IMR-90 (cell line): ENCODE measurements around the gene SOCS3. TPM values are rescaled to one million over a fixed set of nuclear protein-coding genes. Genes with fewer than 3 reads are reported as not detected.

Experiments used
- ATAC-seq: fragments of 200-7000 bp; cut with Tn5 transposase; 2 replicates; pipeline ENCODE4 v1.9.1; 2020; ENCODE audit warnings: low read depth, mild to moderate bottlenecking, moderate library complexity
- BruUV-seq: library from RNA; stranded (reverse); fragments of 400-500 nt; replicated peaks from 2 replicates; lab custom pipeline; 2021; lab: Mats Ljungman, UMichigan
- CTCF ChIA-PET: fragments of 300-600 bp; formaldehyde crosslinking; extraction: SDS; loops from one replicate; lab custom pipeline; 2021; ENCODE audit warnings: antibody characterized with exemption; lab: Yijun Ruan, JAX
- POLR2A ChIA-PET: fragments of 300-600 bp; sonication (Branson Sonifier 250); formaldehyde crosslinking; loops from one replicate; lab custom pipeline; 2022; ENCODE audit warnings: antibody characterized with exemption; ENCODE audit not compliant: unreplicated experiment; lab: Charles Lee
- DNase-seq: peaks from one replicate; pipeline ENCODE4 v3.0.0; 2013
- H2AFZ ChIP-seq: replicated peaks from 2 replicates; pipeline ENCODE3; 2013; ENCODE audit warnings: low read length, mild to moderate bottlenecking; ENCODE audit not compliant: poor library complexity
- H2AK5ac ChIP-seq: 2 replicates; pipeline ENCODE4 v1.6.1; 2013; ENCODE audit warnings: low read depth, low read length, inconsistent platforms
- H2AK9ac ChIP-seq: replicated peaks from 2 replicates; pipeline ENCODE3; 2013; ENCODE audit warnings: mild to moderate bottlenecking, low read depth, low read length, moderate library complexity; ENCODE audit not compliant: poor library complexity
- H2BK120ac ChIP-seq: 2 replicates; pipeline ENCODE4 v1.6.1; 2013; ENCODE audit warnings: low read depth, low read length, inconsistent platforms
- H2BK15ac ChIP-seq: 3 replicates; pipeline ENCODE4 v1.6.1; 2013; ENCODE audit warnings: low read depth, low read length, inconsistent platforms
- H2BK20ac ChIP-seq: 2 replicates; pipeline ENCODE4 v1.6.1; 2013; ENCODE audit warnings: low read depth, mild to moderate bottlenecking, inconsistent platforms, low read length, moderate library complexity
- H2BK5ac ChIP-seq: 2 replicates; pipeline ENCODE4 v1.6.1; 2013; ENCODE audit warnings: mild to moderate bottlenecking, low read depth, low read length, inconsistent platforms; ENCODE audit not compliant: poor library complexity, severe bottlenecking
- H3K14ac ChIP-seq: replicated peaks from 2 replicates; pipeline ENCODE4 v1.6.1; 2013; ENCODE audit warnings: low read depth, low read length, inconsistent platforms
- H3K18ac ChIP-seq: 2 replicates; pipeline ENCODE4 v1.6.1; 2013; ENCODE audit warnings: low read depth, low read length, control low read depth
- H3K23ac ChIP-seq: 2 replicates; pipeline ENCODE4 v1.6.1; 2013; ENCODE audit warnings: low read depth, low read length, inconsistent platforms
- H3K27ac ChIP-seq: 2 replicates; pipeline ENCODE4 v1.5.1; 2013; ENCODE audit warnings: mild to moderate bottlenecking, control low read depth, low read length; ENCODE audit not compliant: insufficient read depth
- H3K27me3 ChIP-seq: 2 replicates; pipeline ENCODE4 v1.6.1; 2013; ENCODE audit warnings: low read length; ENCODE audit not compliant: control insufficient read depth, insufficient read depth
- H3K36me3 ChIP-seq: 2 replicates; pipeline ENCODE4 v1.6.1; 2013; ENCODE audit warnings: low read length, mixed read lengths; ENCODE audit not compliant: control insufficient read depth, insufficient read depth
- H3K4ac ChIP-seq: 2 replicates; pipeline ENCODE4 v1.6.1; 2013; ENCODE audit warnings: low read depth, low read length, inconsistent platforms
- H3K4me1 ChIP-seq: 2 replicates; pipeline ENCODE4 v1.6.1; 2013; ENCODE audit warnings: low read length, mixed read lengths; ENCODE audit not compliant: control insufficient read depth, insufficient read depth
- H3K4me2 ChIP-seq: 2 replicates; pipeline ENCODE4 v1.6.1; 2013; ENCODE audit warnings: low read depth, mild to moderate bottlenecking, control low read depth, low read length, moderate library complexity
- H3K4me3 ChIP-seq: 2 replicates; pipeline ENCODE4 v1.5.1; 2013; ENCODE audit warnings: low read depth, mild to moderate bottlenecking, control low read depth, low read length, moderate library complexity; ENCODE audit not compliant: insufficient read depth
- H3K56ac ChIP-seq: 2 replicates; pipeline ENCODE4 v1.6.1; 2013; ENCODE audit warnings: low read length, inconsistent platforms; ENCODE audit not compliant: insufficient read depth; ENCODE audit errors: extremely low read depth
- H3K79me1 ChIP-seq, 2 experiments: 2 replicates each; pipeline ENCODE4 v1.6.1; 2013; ENCODE audit warnings: low read length in 2 of 2, inconsistent platforms in 1 of 2, low read depth in 1 of 2
- H3K9ac ChIP-seq: 2 replicates; pipeline ENCODE4 v1.6.1; 2013; ENCODE audit warnings: low read depth, low read length, control low read depth
- H3K9me1 ChIP-seq: 2 replicates; pipeline ENCODE4 v1.6.1; 2013; ENCODE audit warnings: low read length, inconsistent platforms; ENCODE audit not compliant: insufficient read depth
- H3K9me3 ChIP-seq: 2 replicates; pipeline ENCODE4 v1.6.1; 2013; ENCODE audit warnings: low read length; ENCODE audit not compliant: control insufficient read depth, insufficient read depth
- H4K20me1 ChIP-seq: 2 replicates; pipeline ENCODE4 v1.6.1; 2013; ENCODE audit warnings: low read length, inconsistent platforms; ENCODE audit not compliant: insufficient read depth
- H4K5ac ChIP-seq: 2 replicates; pipeline ENCODE4 v1.6.1; 2013; ENCODE audit warnings: mild to moderate bottlenecking, low read depth, low read length, control low read depth
- H4K8ac ChIP-seq, 2 experiments: 2 replicates each; pipeline ENCODE4 v1.6.1; 2013; ENCODE audit warnings: low read depth in 2 of 2, low read length in 2 of 2, control low read depth in 1 of 2, inconsistent platforms in 1 of 2
- H4K91ac ChIP-seq: 2 replicates; pipeline ENCODE4 v1.6.1; 2013; ENCODE audit warnings: low read depth, low read length, inconsistent platforms; ENCODE audit not compliant: insufficient read depth
- BHLHE40 ChIP-seq: fragments of 150-350 bp; IDR thresholded peaks from 2 replicates; pipeline ENCODE4 v1.6.1; 2016; ENCODE audit warnings: mild to moderate bottlenecking, low read depth, low read length
- FOS ChIP-seq: fragments of 150-350 bp; IDR thresholded peaks from 2 replicates; pipeline ENCODE4 v1.6.1; 2016; ENCODE audit warnings: low read depth, low read length
- MXI1 ChIP-seq: IDR thresholded peaks from 2 replicates; pipeline ENCODE4 v1.6.1; 2012; ENCODE audit warnings: low read depth, mild to moderate bottlenecking, low read length, moderate library complexity, borderline replicate concordance
- POLR2A ChIP-seq: IDR thresholded peaks from 2 replicates; pipeline ENCODE4 v1.6.1; 2012; ENCODE audit warnings: mild to moderate bottlenecking, low read depth, low read length
- RFX5 ChIP-seq: IDR thresholded peaks from 2 replicates; pipeline ENCODE4 v1.8.0; 2012; ENCODE audit warnings: low read depth, mild to moderate bottlenecking, low read length, moderate library complexity
- WGBS, 2 experiments: methylation state at CpG; one replicate each; pipeline versions ENCODE4 v1.1.5 to v1.1.7; 2013; ENCODE audit warnings: missing lambda C conversion rate in 2 of 2; ENCODE audit not compliant: insufficient read length in 1 of 2; ENCODE audit errors: extremely low coverage in 2 of 2; 5-methylcytosine and 5-hydroxymethylcytosine counted together
- dilution Hi-C: fragments of 300-500 bp; cut with HindIII; formaldehyde crosslinking; loops from one replicate; pipeline ENCODE4 v1.14.3; 2018; ENCODE audit warnings: low sequenced_read_pairs; ENCODE audit not compliant: unreplicated experiment
- in situ Hi-C: fragments of 300-500 bp; cut with MboI; formaldehyde crosslinking; loops from 3 replicates; pipeline ENCODE4 v1.14.3; 2019; ENCODE audit warnings: low sequenced_read_pairs, inconsistent platforms, mixed read lengths
- intact Hi-C: fragments of 100-400 bp; cut with micrococcal nuclease; formaldehyde crosslinking; loops from 2 replicates; pipeline ENCODE4 v1.10.0; 2022
- polyA plus RNA-seq, 3 experiments: library from polyadenylated mRNA; depleted of rRNA; stranded (reverse); fragments of >200 nt; gene quantifications; 2 replicates each; pipeline ENCODE4 v1.2.3, GENCODE V29; 2012; ENCODE audit warnings: low replicate concordance in 1 of 3
- total RNA-seq: library from RNA; depleted of rRNA; stranded (reverse); fragments of >200 nt; gene quantifications from 2 replicates; pipeline ENCODE4 v1.2.3, GENCODE V29; 2012

The SOCS3 gene
- total and polyA plus RNA-seq, 2 of the 4 experiments (the other 2 are of a cell fraction) = 19.2 to 19.9 TPM

DNA sequence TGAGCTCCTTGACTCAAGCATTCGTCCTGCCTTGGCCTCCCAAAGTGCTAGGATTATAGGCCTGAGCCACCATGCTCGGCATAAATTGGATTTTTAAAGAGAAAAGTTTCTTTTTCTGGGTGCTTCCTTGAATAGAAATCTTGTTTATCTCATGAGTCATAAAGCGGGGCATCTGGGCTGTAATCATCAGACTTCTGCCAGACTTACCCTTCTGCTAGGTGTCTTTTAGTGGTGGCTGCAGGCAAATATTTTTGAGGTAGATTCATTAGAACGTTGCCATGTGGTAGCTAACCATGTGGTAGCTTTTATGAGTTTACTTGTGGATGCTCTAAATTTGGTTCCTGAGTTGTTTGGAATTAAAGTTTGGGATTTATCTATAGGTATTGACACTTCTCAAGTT is 32.0 kb upstream of the SOCS3 start:
- Histone ChIP-seq H4K5ac (no peak overlapping the region; the same call in 1 of the 2 replicates), H3K36me3 (peaks cover 15% of the 10 kb centered on the region), H3K4me3 (no peak overlapping the region), H3K27me3 (no peaks in the 10 kb centered on the region), H3K9me1 (peaks cover 51% of the 10 kb centered on the region), H2BK15ac (peak overlapping the region; percentile 62; the same call in 1 of the 3 replicates), H3K4ac (peak overlapping the region; percentile 92), H2AK5ac (peak overlapping the region; percentile 96; the same call in 1 of the 2 replicates), H4K91ac (0 out of 2 replicates have a peak overlapping the region, but pooled peaks have one; percentile 47), H3K56ac (peak overlapping the region; percentile 37; the same call in 1 of the 2 replicates), H3K79me1 (peaks cover 36 to 87% of the 10 kb centered on the region in 2 experiments), H2BK5ac (peak overlapping the region; percentile 81), H3K27ac (peak overlapping the region; percentile 82), H2AK9ac (no peak overlapping the region), H3K18ac (peak overlapping the region; percentile 67), H3K4me1 (peaks cover 34% of the 10 kb centered on the region), H2AFZ (no peak overlapping the region), H3K9me3 (no peaks in the 10 kb centered on the region), H4K8ac (peak overlapping the region; percentile 7 to 54; a peak in 3 of 4 replicates), H3K9ac (0 out of 2 replicates have a peak overlapping the region, but pooled peaks have one; percentile 31), H2BK120ac (peak overlapping the region; percentile 95), H3K23ac (peak overlapping the region; percentile 55; the same call in 1 of the 2 replicates), H2BK20ac (peak overlapping the region; percentile 91), H3K14ac (peak overlapping the region; percentile 79), H4K20me1 (peaks cover 34% of the 10 kb centered on the region), H3K4me2 (peak overlapping the region; percentile 67)
- WGBS, 2 experiments = 0% methylated on average over 2 of the region's 4 CpGs; no CpG with 5 or more reads in 1 of the 2 experiments
- ChIA-PET CTCF (interaction anchor here (0.6 to 2.8 kb wide), 4 partner anchors 19 to 522 kb away, joined by 3 to 10 read pairs (median 5); no protein-coding TSS in a partner anchor), POLR2A (no interaction called here)
- no TSS peak for BruUV-seq
- intact Hi-C loops = no loop called here
- in situ Hi-C loops = no loop called here
- DNase-seq (peak; percentile 89), ATAC-seq (peak; percentile 12)
- dilution Hi-C loops = no loop called here
- peak; percentile 41; the same call in 1 of the 2 replicates for TF ChIP-seq BHLHE40
- peak; percentile 3; the same call in 1 of the 2 replicates for TF ChIP-seq POLR2A
- TF ChIP-seq FOS = peak; percentile 86
- TF ChIP-seq MXI1 = peak; percentile 79; the same call in 1 of the 2 replicates
- TF ChIP-seq RFX5 = no peak
